WTC11 (cell line): ENCODE results near the gene CORO1C.
"Not testable (repeated sequence)": the region's sequence is repeated elsewhere in the genome, so short reads cannot be mapped to it uniquely, and the experiment has no call there.

Source experiments
- CTCF ChIP-seq: fragments of 200-600 bp; IDR thresholded peaks from 2 replicates; pipeline ENCODE4 v1.8.0; 2022; ENCODE audit warnings: antibody characterized with exemption
- ETV6 ChIP-seq: sonication (generic); formaldehyde crosslinking; IDR thresholded peaks from 2 replicates; pipeline ENCODE4 v1.8.1; 2022; ENCODE audit warnings: mild to moderate bottlenecking, missing genetic modification reagents
- NFYB ChIP-seq: sonication (generic); formaldehyde crosslinking; conservative IDR thresholded peaks from 2 replicates; pipeline ENCODE4 v1.8.0; 2022; ENCODE audit warnings: low read depth, missing genetic modification reagents
- NR1H2 ChIP-seq: sonication (generic); formaldehyde crosslinking; IDR thresholded peaks from 2 replicates; pipeline ENCODE4 v1.9.0; 2021; ENCODE audit warnings: mild to moderate bottlenecking, moderate library complexity, missing genetic modification reagents
- NR2C2 ChIP-seq: sonication (generic); formaldehyde crosslinking; IDR thresholded peaks from 2 replicates; pipeline ENCODE4 v1.8.0; 2022; ENCODE audit warnings: mild to moderate bottlenecking, missing genetic modification reagents
- ZBTB43 ChIP-seq: sonication (generic); formaldehyde crosslinking; IDR thresholded peaks from 2 replicates; pipeline ENCODE4 v1.8.1; 2023; ENCODE audit warnings: mild to moderate bottlenecking, missing genetic modification reagents

GRCh38 chr12:108751003-108751402, 19.7 kb upstream of the CORO1C start:
- TF ChIP-seq CTCF; NFYB; NR1H2 (CRISPR knock-in tag); ZBTB43 (CRISPR knock-in tag); ETV6 (CRISPR knock-in tag); NR2C2 (CRISPR knock-in tag): not testable (repeated sequence)
